Panc1 (cell line): ENCODE measurements around the gene COL5A1. TPM values are rescaled to one million over a fixed set of nuclear protein-coding genes. Genes with fewer than 3 reads are reported as not detected.

ENCODE experiments used
- ATAC-seq: fragments of 200-7000 bp; cut with Tn5 transposase; 2 replicates; pipeline ENCODE4 v1.9.1; 2020; ENCODE audit warnings: mild to moderate bottlenecking, moderate library complexity
- BruUV-seq: library from RNA; stranded (reverse); fragments of 400-500 nt; replicated peaks from 2 replicates; lab custom pipeline; 2021; lab: Mats Ljungman, UMichigan
- CTCF ChIA-PET: fragments of 300-600 bp; sonication (Branson Sonifier 250); formaldehyde crosslinking; loops from one replicate; lab custom pipeline; 2022; ENCODE audit warnings: antibody characterized with exemption; lab: Charles Lee
- POLR2A ChIA-PET: fragments of 300-600 bp; sonication (Branson Sonifier 250); formaldehyde crosslinking; loops from one replicate; lab custom pipeline; 2022; ENCODE audit warnings: antibody characterized with exemption; lab: Charles Lee
- DNase-seq: peaks from one replicate; pipeline ENCODE4 v3.0.0-alpha.2; 2010; ENCODE audit warnings: low read depth, low spot score
- H3K27ac ChIP-seq: 2 replicates; pipeline ENCODE4 v1.5.1; 2011; ENCODE audit warnings: mild to moderate bottlenecking, low read length, inconsistent platforms
- H3K27me3 ChIP-seq: fragments of 200-500 bp; sonication (Bioruptor generic); 2 replicates; pipeline ENCODE4 v1.6.0; 2014; ENCODE audit warnings: low read length, inconsistent platforms; ENCODE audit not compliant: control insufficient read depth, insufficient read depth
- H3K36me3 ChIP-seq: fragments of 200-500 bp; sonication (Bioruptor generic); 2 replicates; pipeline ENCODE4 v1.5.1; 2014; ENCODE audit warnings: inconsistent platforms, mild to moderate bottlenecking, low read length, moderate library complexity; ENCODE audit not compliant: control insufficient read depth, insufficient read depth
- H3K4me1 ChIP-seq: 2 replicates; pipeline ENCODE4 v1.5.1; 2011; ENCODE audit warnings: inconsistent platforms, mild to moderate bottlenecking, low read length, moderate library complexity; ENCODE audit not compliant: control insufficient read depth, insufficient read depth
- H3K4me3 ChIP-seq, 2 experiments: 2 replicates each; pipeline ENCODE4 v1.5.1; 2011 to 2012; ENCODE audit warnings: low read depth in 2 of 2, low read length in 2 of 2, mild to moderate bottlenecking in 2 of 2, inconsistent platforms in 1 of 2, moderate library complexity in 1 of 2
- H3K9me3 ChIP-seq: fragments of 200-500 bp; sonication (Bioruptor generic); 2 replicates; pipeline ENCODE4 v1.5.1; 2014; ENCODE audit warnings: low read depth, mild to moderate bottlenecking, inconsistent platforms, low read length, moderate library complexity; ENCODE audit not compliant: control insufficient read depth, insufficient read depth
- CTCF ChIP-seq: fragments of 450-650 bp; IDR thresholded peaks from 2 replicates; pipeline ENCODE4 v1.5.1; 2017; ENCODE audit warnings: mild to moderate bottlenecking
- POLR2AphosphoS5 ChIP-seq: IDR thresholded peaks from 2 replicates; pipeline ENCODE4 v1.6.1; 2012; ENCODE audit warnings: mild to moderate bottlenecking, low read depth, low read length, moderate library complexity
- SIN3A ChIP-seq: IDR thresholded peaks from 2 replicates; pipeline ENCODE4 v1.6.1; 2012; ENCODE audit warnings: low read depth, mild to moderate bottlenecking, low read length, moderate library complexity, borderline replicate concordance; ENCODE audit not compliant: insufficient read depth
- TCF7L2 ChIP-seq: IDR thresholded peaks from 2 replicates; pipeline ENCODE4 v1.6.1; 2011; ENCODE audit warnings: mild to moderate bottlenecking, low read depth, low read length, inconsistent platforms
- in situ Hi-C: cut with HindIII; loops from 2 replicates; pipeline ENCODE4 v1.10.0; 2016; ENCODE audit warnings: low sequenced_read_pairs, low pct_unique_long_range_greater_than_20kb
- intact Hi-C: fragments of 100-400 bp; cut with micrococcal nuclease; formaldehyde crosslinking; loops from one replicate; pipeline ENCODE4 v1.10.0; 2022; ENCODE audit not compliant: unreplicated experiment
- total RNA-seq: library from RNA; stranded (reverse); gene quantifications from one replicate; pipeline ENCODE4 v1.2.1, GENCODE V29; 2021; ENCODE audit not compliant: unreplicated experiment
- TF ChIP-seq, protein P1 (sequence below), 2 experiments: IDR thresholded peaks; 2 replicates each; pipeline ENCODE4 v1.6.1; 2011 to 2012; ENCODE audit warnings: low read depth in 2 of 2, control low read depth in 1 of 2, low read length in 1 of 2, mild to moderate bottlenecking in 1 of 2, moderate library complexity in 1 of 2; ENCODE audit not compliant: insufficient read depth in 1 of 2

The COL5A1 gene
- total RNA-seq, 1 experiment from 2014 or later = 5.7 TPM

DNA sequence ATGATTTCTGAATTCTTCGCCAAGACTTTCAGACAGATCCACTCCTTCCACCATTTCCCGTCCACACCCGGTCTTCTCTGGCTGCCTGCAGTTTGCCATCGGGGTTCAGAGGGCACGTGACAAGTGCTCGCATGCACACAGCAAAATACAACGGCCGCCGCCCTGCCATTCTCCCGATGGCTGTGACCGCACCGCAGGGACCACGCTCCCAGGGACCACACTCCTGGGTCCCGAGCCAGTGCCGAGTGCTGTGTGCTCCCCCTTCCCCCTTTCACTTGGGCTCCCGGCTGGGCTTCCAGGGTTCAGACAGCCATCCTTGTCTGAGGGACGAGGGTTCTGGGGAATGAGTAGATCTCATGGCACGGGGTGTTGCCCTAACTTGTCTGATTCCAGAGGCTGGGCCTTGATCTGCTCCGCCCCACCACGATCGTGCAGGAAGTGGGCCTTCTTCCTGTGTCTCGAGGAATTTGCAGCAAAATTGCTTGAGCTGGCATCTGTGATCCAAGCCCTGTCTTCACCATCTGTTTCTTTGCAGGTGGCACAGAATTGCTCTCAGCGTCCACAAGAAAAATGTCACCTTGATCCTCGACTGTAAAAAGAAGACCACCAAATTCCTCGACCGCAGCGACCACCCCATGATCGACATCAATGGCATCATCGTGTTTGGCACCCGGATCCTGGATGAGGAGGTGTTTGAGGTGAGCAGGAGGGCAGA is 59.2 kb downstream of the COL5A1 start:
- intact Hi-C loops = no loop called here
- no TSS peak for BruUV-seq
- H3K9me3 ChIP-seq = no peaks in the 10 kb centered on the region
- no peak overlapping the region for H3K27ac ChIP-seq
- TF ChIP-seq TCF7L2 (no peak), POLR2AphosphoS5 (no peak), CTCF (no peak), SIN3A (no peak)
- TF ChIP-seq, protein P1, sequence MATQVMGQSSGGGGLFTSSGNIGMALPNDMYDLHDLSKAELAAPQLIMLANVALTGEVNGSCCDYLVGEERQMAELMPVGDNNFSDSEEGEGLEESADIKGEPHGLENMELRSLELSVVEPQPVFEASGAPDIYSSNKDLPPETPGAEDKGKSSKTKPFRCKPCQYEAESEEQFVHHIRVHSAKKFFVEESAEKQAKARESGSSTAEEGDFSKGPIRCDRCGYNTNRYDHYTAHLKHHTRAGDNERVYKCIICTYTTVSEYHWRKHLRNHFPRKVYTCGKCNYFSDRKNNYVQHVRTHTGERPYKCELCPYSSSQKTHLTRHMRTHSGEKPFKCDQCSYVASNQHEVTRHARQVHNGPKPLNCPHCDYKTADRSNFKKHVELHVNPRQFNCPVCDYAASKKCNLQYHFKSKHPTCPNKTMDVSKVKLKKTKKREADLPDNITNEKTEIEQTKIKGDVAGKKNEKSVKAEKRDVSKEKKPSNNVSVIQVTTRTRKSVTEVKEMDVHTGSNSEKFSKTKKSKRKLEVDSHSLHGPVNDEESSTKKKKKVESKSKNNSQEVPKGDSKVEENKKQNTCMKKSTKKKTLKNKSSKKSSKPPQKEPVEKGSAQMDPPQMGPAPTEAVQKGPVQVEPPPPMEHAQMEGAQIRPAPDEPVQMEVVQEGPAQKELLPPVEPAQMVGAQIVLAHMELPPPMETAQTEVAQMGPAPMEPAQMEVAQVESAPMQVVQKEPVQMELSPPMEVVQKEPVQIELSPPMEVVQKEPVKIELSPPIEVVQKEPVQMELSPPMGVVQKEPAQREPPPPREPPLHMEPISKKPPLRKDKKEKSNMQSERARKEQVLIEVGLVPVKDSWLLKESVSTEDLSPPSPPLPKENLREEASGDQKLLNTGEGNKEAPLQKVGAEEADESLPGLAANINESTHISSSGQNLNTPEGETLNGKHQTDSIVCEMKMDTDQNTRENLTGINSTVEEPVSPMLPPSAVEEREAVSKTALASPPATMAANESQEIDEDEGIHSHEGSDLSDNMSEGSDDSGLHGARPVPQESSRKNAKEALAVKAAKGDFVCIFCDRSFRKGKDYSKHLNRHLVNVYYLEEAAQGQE (IDR thresholded peaks at IDR 0.05; ENCODE audit: insufficient read depth in 1 of 2, low read depth in 2 of 2, low read length in 1 of 2) = no peak
- ATAC-seq (no peak), DNase-seq (no peak)
- no peak overlapping the region for H3K4me3 ChIP-seq
- no peaks in the 10 kb centered on the region for H3K4me1 ChIP-seq
- ChIA-PET POLR2A (no interaction called here), CTCF (no interaction called here)
- in situ Hi-C loops = no loop called here
- no peaks in the 10 kb centered on the region for H3K27me3 ChIP-seq
- H3K36me3 ChIP-seq = no peaks in the 10 kb centered on the region

GRCh38 chr9:134701581-134702259 is 60.1 kb downstream of the COL5A1 start:
- Histone ChIP-seq H3K4me3 (no peak overlapping the region), H3K4me1 (no peaks in the 10 kb centered on the region), H3K27ac (no peak overlapping the region), H3K36me3 (no peaks in the 10 kb centered on the region), H3K9me3 (no peaks in the 10 kb centered on the region), H3K27me3 (no peaks in the 10 kb centered on the region)
- intact Hi-C loops = no loop called here
- ChIA-PET POLR2A (no interaction called here), CTCF (no interaction called here)
- no TSS peak for BruUV-seq
- DNase-seq (no peak), ATAC-seq (no peak)
- no peak for TF ChIP-seq SIN3A
- TF ChIP-seq CTCF = no peak
- TF ChIP-seq TCF7L2 = no peak
- TF ChIP-seq POLR2AphosphoS5 = no peak
- TF ChIP-seq, protein P1 (IDR thresholded peaks at IDR 0.05; ENCODE audit: insufficient read depth in 1 of 2, low read depth in 2 of 2, low read length in 1 of 2) = no peak
- in situ Hi-C loops = no loop called here
